Stimulated activated CD8-positive, alpha-beta memory T cell treated with anti-CD3 and anti-CD28 coated beads, Interleukin-15, amount 100 ng/mL, for 48 hours (primary cell): ENCODE measurements around the gene GNAT1.

Experiments
- DNase-seq, 2 donors: peaks; one replicate each; pipeline ENCODE4 v3.0.0-alpha.2; 2020; ENCODE audit warnings: low read depth in 2 of 2

GNAT1 gene

DNA sequence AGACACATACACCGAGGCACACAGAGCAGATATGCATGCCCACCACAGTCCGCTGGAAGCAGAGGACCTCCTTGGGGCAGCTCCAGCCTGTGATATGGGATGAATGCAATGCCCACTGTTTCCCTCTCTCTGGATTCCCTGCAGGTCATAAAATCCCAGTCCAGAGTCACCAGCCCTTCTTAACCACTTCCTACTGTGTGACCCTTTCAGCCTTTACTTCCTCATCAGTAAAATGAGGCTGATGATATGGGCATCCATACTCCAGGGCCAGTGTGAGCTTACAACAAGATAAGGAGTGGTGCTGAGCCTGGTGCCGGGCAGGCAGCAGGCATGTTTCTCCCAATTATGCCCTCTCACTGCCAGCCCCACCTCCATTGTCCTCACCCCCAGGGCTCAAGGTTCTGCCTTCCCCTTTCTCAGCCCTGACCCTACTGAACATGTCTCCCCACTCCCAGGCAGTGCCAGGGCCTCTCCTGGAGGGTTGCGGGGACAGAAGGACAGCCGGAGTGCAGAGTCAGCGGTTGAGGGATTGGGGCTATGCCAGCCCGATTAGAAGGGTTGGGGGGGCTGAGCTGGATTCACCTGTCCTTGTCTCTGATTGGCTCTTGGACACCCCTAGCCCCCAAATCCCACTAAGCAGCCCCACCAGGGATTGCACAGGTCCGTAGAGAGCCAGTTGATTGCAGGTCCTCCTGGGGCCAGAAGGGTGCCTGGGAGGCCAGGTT lies at the start of gene GNAT1:
TSS of gene GNAT1 (plus strand) at position 675 of the 725 bp plus-strand sequence. CDS start 116 bp downstream, outside the sequence.
- no peak for DNase-seq

DNA sequence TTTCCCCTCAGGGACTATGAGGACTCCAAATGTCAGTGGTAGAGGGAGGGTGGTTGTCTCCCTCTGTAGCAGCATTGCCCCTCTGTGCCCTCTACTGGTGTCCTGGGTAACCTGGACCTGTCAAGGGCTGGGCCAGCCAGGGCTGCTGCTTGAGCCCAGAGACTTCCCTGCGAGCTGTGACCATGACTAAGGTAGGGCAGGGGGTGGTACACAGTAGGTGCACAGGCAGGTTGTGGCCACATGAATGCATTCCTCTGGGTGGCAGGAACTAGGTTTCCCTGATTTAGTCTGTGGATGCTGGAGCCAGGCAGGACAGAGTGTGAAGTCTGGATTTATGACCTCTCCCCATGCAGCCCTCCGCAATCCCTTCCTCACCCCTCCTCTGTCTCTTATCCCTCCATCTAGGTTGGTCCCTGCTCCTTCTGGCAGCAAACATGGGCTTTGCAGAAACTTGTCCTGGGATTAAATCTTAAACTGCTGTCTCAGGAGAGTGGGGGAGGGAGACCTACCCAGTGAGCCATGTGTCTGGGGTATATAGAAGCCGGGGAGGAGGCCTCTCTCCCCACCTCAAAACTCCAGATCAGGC lies 45.0 kb upstream of the GNAT1 start:
- no peak for DNase-seq

DNA sequence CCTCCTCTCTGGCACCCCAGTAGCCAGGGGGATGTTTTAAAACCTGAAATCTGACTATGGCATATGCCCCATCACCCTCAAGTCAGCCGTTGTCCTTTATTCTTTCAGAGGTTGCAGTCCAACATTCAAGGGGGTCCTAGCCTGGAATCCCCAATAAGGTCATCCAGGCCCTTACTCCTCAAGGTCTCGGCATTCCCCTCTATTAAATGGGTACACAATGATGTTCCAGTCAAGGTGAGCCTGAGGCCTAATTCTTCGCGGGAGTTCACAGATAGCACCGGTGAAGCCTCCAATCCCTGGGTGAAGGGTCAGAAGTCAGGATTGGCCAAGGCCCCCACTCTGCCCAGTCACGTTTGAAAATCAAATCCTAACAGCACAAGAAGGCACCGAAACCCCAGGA lies 44.4 kb upstream of the GNAT1 start:
- DNase-seq = no peak

DNA sequence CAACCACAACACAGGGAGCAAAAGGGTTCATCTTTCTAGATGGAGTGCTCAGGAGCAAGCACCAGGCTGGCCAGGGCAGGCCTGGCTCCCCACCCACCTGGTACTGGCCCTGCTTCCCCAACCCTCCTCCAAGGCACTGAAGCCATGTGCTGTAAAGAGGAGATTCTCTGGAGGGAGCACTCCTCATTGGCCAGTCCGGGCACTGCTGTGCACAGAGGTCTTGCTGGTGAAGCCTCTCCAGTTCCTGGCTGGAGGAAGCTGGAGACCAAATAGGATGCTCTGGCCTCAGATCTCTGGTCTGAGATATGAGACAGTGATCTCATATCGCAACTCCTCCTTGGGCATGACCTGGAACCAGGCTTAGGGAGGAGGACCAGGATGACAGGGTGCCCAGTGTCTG lies 44.0 kb upstream of the GNAT1 start:
- DNase-seq = no peak

DNA sequence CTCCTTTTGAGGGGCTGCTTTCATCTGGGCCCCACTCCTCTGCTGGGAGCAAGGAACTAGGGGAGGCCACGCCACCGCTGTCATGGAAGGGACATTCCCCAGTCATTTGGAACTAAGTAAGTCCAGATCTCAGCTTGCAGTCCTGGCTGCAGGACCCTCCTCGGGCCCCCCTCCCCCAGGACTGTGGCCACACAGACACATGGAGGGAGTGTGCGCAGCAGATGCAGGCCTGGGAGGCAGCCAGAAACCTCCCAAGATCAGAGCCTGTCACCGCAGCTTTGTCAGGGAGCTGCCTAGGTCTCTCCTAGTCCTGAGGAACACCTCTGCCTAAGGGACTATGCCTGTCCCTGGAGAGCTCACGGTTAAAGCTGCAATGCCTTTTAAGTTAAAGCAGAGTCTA lies 43.5 kb upstream of the GNAT1 start:
- no peak for DNase-seq

DNA sequence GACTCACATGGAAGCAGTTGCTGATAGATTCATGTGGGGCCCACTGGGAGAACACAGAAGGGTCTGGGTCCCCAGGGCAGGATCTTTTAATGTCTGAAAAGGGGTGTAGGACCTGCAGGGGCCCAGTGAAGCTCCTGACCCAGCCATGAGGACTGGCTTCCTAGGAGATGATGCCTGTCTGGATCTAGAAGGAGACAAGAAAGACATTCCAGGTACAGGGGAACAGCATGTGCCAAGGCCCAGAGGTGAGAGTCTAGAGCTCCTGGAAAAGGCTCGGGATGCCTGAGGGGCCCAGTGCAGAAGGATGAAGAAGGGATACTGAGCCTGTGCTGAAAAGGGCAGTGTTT lies 41.0 kb upstream of the GNAT1 start:
- no peak for DNase-seq

DNA sequence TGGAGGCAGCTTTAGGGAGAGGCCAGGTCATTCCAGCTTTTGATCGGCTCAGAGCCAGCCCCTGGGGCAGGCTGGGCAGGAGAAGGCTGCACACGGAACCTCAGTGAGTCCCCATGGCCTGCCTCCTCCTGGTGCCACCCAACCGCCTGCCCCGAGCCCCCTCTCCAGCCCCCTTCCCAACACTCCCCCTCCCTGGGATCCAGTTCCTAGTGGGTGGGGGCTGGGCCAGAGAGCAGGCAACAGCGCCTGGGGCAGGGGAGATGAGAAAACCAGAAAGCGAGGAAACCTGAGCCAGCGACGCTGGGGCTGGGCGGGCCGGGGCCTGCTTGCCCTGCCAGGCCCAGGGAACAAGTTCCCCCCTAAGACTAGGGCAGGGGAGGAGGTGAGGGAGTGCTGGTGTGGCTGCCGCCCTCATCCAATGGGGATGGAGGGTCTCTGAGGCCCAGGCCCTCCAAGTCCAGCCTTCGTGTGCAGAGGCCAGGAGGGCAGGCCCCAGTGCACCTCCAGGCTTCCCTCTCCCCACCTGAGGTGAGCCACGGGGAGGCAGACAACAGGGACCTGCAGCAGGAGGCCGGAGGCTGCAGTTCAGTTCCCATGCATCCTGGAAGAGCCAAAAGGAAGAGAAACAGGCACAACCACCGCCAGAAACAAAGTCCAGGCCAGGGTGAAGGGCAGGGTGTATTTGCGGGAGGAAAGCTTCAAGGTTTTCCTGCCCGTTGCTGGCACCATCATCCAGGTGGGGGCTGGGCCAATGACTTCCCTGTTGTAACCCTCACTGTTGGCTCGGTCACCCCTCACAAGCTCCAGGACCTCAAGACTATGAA lies 40.3 kb upstream of the GNAT1 start:
- DNase-seq = no peak

DNA sequence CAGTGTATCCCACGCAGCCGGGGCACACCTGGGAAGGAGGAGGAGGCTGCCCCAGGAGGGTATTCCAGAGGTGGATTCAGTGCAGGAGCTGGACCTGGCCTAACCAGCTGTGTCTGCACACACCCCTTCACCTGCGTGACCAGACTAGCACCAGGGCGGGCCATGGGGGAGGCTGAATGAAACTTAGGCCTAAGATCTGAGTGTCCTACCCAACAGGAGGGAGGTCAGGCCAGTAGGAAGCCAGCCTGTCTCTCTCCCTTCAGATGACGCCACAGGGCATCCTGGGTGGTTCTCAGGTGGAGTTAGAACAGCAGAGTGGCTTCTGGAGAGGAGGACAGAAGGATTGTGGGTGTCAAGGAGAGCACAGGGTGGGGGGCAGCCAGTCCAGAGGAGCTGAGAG lies 39.7 kb upstream of the GNAT1 start:
- DNase-seq = no peak

DNA sequence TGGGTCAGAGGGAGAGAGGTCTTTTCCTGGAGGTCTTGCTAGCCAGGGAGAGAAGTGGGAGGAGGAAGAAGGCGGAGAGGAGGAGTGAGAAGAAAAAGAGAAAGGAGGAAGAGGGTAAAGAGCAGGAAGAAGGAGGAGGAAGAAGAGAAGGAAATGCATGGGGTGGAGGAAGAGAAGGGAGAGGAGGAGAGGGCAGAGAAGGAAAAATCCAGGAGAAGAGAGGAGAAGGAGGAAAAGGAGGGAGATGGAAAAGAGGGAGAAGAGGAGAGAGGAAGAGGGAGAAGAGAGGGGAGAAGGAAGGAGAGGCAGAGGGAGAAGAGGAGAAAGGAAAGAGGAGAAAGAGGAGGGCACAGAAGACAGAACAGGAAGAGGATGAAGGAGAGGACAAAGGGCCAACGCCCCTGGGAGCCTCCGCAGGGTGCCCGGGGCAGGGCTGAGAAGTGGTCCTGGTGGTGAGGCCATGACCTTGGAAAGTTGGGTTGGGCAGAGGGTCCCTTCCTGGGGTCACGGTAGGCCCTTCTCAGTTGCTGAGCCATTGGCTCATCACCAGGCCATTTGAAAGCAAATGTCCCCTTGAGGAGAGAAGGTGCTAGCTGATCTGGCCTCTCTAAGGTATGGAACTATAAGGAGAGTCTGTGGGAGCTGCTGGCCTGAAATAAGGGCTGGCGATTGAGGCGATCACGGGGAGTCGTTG lies 37.5 kb upstream of the GNAT1 start:
- DNase-seq = no peak

DNA sequence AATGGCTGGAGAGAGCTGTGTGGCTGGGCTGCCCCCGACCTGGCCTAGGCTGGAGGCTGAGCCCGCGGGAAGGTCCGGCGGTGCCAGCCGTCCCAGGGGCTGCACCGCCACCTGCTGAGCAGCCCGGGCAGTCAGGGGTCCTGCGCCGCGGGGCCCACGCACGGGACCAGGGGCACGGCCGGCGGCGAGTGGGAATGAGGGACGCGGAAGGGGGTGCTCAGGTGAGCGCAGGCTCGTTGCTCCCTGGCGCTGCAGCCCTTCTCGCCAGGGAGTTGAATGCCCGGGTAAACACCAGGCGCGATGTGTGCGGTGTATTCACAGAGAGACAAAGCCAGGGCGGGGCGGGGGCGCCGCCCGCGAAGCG lies 37.0 kb upstream of the GNAT1 start:
- DNase-seq = no peak

DNA sequence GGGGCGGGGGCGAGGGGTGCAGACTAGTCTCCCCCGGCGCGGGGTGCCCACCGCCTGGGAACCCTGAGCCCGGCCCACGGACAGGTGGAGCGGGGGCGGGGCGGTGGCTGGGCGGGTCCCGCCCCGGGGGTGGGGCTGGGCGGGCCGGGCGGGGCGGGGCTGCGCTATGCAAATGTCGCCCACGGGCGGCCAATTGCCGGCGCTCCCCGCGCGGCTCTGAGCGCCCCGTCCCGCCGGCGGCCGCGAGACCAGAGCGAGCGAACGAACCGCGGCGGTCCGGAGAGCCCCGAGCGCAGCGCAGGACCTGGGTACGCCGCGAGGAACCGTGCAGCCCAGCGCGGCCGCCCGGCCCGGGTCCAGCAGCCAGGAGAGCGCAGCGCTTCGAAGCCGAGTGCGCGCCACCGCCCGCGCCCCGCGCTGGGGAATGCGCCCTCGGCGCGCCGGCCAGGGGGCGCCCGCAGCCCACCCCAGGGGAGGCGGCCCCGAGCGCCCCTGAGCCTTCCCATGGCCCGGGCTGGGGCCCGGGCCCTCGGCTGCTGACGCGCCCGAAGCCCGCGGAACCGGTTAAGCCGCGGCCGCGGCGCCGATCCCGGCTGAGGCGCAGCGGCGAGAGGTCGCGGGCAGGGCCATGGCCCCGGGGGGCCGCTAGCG lies 36.4 kb upstream of the GNAT1 start, which contains the start of gene SEMA3F:
TSS of gene SEMA3F (plus strand) at position 485 of the 651 bp plus-strand sequence. CDS start 4,299 bp downstream, outside the sequence.
- peak; percentile 38 to 50 for DNase-seq

DNA sequence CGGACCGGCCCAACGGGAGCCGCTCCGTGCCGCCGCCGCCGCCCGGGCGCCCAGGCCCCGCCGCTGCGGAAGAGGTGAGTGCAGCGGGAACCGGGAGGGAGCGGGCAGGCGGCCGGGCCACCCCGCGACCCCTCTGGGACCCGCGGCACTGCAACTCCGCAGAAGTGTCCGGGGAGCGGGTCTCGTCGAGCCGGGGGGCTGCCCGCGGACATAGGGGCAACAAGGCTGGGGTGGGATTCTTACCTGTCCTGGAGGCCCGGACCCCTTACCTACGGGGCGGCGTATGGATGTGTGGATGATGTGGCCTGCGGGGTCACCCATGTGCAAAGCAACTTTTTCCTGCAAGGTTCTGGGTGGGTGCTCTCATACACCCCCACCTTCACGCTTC lies 35.9 kb upstream of the GNAT1 start:
- DNase-seq = no peak

DNA sequence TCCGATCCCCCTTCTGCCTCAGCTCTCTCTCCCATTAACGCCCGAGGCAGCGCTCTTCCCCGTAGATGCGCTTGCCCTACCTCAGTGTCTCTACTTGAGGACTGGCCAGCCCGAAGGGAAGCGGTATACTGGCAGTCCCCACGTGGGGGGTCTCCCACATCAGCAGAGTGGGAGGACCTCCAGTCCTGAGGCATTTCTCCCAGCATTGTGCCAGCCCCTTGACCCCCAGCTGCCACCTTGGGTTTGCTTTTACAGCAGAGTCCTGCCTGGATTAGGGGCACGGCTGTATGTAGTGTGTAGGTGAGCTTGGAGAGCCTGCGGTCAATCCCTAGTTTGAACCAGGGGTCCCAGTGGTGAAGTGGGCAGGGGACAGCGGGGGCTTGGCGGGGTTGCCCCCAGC lies 35.5 kb upstream of the GNAT1 start:
- DNase-seq = no peak

DNA sequence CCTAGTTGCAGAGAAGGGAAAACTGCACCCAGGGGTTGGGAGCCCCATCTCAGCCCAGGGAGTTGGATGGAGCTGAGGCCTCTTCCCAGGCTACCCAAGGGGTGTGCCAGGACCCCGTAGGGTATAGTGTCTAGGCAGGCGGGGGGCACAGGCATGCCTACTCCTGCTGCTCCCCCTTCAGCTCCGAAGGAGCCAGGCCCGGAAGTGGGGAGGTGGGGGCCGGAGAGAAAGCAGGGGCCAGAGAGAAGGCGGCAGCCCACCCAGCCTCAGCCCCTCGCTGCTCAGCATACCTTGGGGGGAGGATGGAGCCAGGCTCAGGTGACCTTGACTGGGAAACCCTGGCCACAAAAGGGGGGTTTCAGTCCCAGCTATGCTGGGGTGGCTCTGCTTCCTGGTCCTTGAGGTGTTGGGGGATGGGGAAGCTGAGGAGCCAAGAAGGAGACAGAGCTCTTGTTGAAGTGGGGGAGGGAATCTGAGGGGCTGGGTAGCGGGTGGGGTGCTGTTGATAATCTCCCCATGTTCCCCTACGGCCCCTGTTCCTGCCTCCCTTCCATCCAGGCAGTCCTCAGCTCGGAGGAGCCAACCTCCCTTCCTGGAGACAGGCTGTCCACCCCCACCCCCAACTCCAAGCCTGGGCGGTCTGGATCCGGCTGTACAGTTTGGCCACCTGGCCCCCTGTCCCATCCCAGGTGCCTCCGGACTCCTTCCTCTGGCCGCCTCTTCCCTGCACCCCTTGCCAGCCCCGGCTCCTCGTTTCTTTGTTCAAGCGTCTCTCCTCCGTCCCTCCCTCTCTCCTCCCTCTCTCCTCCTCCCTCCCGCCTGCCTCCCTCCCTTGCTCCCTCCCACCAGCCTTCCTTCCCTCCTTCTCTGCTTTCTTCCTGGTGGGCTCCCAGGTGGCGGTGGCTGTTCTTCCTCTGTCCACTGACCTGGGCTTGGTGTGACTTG lies 34.6 kb upstream of the GNAT1 start:
- DNase-seq = no peak

DNA sequence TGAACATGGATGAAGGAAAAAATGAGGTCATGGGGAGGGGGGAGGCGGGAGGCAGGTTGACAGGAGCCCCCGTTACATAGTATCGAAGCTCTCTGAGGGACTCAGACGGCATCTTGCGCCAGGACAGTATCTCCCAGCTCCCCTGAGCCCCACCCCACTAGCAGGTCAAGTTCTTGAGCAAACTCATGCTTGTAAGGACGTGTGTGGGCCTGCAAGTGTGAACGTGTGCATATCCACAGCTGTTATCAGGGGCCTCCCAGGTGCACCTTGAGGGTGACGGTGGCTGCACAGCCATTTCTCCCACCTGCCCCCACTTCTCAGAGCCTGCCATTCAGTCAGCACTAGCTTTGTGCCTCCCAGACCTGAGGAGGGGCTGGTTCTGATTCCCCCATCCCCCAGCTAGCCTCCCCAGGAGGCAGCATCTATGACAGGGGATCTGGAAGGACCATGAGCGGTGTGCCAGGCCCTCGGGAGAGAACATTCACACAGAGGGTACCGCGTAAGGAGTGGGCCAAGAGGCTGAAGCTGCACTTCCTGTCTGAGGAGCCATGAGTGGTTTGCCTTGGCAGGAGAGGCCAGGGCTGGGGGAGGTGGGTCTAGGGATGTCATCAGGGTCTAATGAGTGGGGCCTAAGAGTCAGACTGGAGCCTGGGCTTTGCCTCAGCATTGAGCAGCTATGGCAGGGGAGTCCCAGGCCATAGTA lies 33.4 kb upstream of the GNAT1 start:
- DNase-seq = no peak

DNA sequence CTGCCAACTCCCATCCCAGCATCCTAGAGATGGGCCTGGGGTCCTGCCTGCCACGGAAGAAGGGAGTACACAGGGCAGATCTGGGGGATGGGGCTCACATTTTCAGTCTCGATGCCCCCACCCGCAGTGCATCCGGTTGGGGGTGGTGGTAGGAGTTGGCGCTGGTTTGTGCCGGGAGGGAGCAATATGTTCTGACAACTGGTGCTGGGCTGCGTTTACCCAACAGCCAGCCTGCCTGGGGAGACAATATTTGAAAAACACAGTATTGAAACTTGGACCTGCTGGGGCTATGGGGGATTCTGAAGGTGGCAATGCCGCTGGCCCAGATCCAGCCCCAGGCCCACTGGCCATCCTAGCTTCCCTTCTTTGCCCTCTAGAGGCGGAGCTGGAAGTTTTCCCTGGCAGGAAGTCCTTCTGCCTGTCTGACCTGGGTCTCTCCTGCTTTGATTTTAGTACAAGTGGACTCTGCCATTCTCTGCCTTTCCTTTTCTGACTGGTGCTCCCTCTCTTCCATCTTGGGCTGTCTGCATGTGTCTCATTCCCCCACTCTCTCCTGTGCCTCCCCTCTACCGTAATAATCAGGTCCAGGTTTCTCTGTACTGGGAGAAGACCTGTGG lies 32.8 kb upstream of the GNAT1 start:
- no peak for DNase-seq

DNA sequence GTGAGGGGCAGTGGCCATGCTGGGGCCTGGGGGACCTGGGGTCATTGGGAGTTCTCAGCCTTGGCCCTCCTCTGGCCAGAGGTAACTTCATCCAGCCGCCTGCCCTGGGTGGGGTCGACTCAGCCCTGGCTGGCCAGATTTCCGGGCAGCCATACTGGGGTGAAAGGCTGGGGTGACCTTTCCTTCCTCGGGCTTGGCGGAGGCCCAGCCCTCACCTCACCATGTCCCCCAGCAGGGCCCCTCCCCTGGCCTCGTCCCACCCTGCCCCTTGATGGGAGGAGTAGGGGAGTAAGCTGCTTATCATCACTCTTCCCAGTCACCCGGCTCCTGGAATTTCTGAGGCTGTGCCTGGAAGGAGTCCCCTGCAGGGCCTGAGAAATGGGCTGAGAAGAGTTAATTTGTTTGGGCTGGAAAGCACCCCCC lies 30.8 kb upstream of the GNAT1 start:
- DNase-seq = no peak

DNA sequence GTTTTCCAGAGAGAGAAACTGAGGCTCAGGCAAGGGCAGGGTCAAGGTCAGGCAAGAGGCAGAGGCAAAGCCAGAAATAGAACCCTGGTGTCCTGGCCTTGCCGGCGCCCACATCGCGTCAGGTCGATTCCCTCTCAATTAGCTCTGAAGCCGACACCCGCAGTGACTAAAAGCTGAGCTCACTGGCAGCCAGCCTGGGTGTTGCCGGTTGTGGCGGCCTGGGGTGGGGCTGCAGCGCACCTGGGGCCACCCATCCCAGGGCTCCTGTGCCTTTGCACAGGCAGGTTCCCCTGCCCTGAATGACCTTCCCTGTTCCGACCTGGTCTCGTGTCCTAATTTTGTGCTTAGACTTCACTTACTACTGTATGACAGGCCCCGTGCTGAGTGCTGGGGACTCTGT lies 30.1 kb upstream of the GNAT1 start:
- DNase-seq = no peak

DNA sequence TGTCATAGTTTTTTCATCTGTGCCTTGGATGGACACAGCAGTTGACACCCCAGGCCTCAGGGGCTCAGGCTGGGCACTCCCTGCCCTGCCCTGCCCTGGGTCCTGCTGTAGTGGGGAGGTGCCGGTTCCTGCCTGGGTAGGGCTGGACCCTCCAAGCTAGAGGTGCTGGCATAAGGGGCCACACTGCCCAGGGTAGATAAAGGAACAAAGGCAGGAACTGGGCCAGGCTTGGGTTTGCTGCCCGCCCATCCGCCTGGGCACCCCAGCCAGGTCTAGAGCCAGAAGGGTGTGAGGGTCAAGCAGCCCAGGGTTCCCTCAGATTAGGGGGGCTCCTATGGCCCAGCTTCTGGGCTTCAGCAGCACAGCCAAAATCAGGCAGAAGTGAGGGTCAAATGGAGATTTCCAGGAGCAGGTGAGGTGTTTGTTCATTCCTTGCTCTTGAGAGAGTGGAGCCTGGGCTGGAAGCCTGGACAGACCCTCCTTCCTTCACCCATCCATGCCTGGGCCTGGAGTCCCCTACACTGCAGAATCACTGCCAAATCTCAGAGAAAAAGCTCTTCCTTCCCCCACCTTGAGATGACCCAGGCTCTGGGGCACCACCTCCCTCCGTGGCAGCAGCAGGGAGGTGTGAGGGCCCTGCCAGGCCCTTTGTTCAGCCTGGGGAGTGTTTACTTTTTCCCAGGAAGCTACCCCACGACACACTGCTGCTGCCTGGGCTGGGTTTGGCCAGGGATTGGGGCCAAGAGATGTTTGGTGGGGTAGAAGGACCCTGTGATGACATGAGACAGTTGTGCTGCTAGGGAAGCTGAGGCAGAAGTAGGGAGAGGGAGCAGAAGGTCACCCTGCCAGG lies 29.2 kb upstream of the GNAT1 start:
- no peak for DNase-seq
